ENCODE results near the gene KLHL36.

KLHL36 gene

DNA sequence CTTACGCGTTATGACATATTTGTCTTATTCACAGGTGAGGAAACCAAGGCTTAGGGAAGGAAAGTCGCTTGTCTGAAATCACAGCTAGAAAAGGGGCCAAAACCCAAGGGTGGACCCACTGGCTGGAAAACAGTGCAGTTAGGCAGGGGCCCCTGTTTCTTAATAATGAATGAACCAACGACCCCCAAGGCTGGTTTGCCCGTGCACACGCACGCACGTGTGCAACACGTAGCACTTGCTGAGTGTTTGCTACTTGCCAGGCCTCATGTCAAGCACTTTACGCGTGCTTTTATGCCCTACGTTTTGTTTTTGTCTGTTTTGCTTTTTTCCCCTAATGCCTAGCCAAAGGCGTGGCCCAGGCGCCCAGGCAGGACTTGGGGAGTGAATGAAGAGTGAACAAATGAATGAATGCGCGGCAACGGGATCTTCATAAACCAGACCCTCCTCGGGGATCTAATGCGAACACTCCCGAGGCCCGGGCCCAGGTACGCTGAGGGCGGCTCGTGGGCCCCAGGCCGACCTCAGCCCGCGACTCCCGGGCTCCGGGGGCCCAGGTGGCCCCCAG is 50.9 kb downstream of the KLHL36 start:
- Histone ChIP-seq H3K9me3 (no peaks in the 10 kb centered on the region), H3K4me1 (no peaks in the 10 kb centered on the region), H3K4me3 (ENCODE audit: low read depth, low read length) (peak overlapping the region; percentile 73), H3K36me3 (no peaks in the 10 kb centered on the region), H3K27me3 (no peaks in the 10 kb centered on the region)
- no peak for TF ChIP-seq CTCF (IDR thresholded peaks at IDR 0.05; ENCODE audit: low read depth, low read length)
- DNase-seq, result peak; percentile 31

- Histone ChIP-seq H3K27me3 (no peaks in the 10 kb centered on the region), H3K36me3 (no peaks in the 10 kb centered on the region), H3K4me3 (ENCODE audit: low read depth, low read length) (peak within 1 kb of the TSS; percentile 73), H3K4me1 (no peaks in the 10 kb centered on the region), H3K9me3 (no peaks in the 10 kb centered on the region)
- no peak for TF ChIP-seq CTCF (IDR thresholded peaks at IDR 0.05; ENCODE audit: low read depth, low read length)
- peak; percentile 88 for DNase-seq
These were observed 51.6 kb downstream of the KLHL36 start, which contains the start of gene USP10 for GRCh38 chr16:84699712-84700445. Gene USP10, plus strand, starts transcription at chr16:84700000. Its CDS starts 91 bp downstream, at chr16:84700091.

GRCh38 chr16:84700446-84701300 is 52.4 kb downstream of the KLHL36 start:
- Histone ChIP-seq H3K9me3 (no peaks in the 10 kb centered on the region), H3K27me3 (no peaks in the 10 kb centered on the region), H3K36me3 (no peaks in the 10 kb centered on the region; the same call in 1 of the 2 replicates), H3K4me1 (no peaks in the 10 kb centered on the region), H3K4me3 (ENCODE audit: low read depth, low read length) (peak overlapping the region; percentile 73)
- no peak for TF ChIP-seq CTCF (IDR thresholded peaks at IDR 0.05; ENCODE audit: low read depth, low read length)
- peak; percentile 19 for DNase-seq

GRCh38 chr16:84703681-84704080 is 55.4 kb downstream of the KLHL36 start:
- Histone ChIP-seq H3K4me3 (ENCODE audit: low read depth, low read length) (no peak overlapping the region), H3K27me3 (no peaks in the 10 kb centered on the region), H3K4me1 (peaks cover under 1% of the 10 kb centered on the region; the same call in 1 of the 2 replicates), H3K9me3 (no peaks in the 10 kb centered on the region), H3K36me3 (peaks cover 5% of the 10 kb centered on the region; the same call in 1 of the 2 replicates)
- no peak for DNase-seq
- TF ChIP-seq CTCF (IDR thresholded peaks at IDR 0.05; ENCODE audit: low read depth, low read length), result no peak

DNA sequence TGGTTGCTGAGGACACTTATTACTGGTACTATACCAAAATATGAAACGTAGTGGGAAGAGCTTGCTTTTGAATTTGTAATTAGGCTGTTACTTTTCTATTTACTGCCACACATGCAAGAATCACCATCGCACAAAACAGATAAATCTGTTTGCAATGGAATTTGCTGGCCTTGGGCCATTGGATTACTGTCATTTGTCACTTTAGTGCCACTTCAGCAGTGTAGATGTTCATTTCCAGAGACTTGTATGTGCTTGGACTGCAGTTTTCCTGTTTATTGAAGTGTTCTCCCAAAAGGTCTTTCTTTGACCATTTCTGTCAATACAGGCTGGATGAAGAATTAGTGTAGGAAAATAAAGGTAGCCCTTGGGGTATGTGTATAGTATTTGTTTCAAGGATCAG is 55.9 kb downstream of the KLHL36 start:
- H3K4me1 ChIP-seq, result peaks cover 6% of the 10 kb centered on the region; the same call in 1 of the 2 replicates
- no peaks in the 10 kb centered on the region for H3K9me3 ChIP-seq
- H3K4me3 ChIP-seq (ENCODE audit: low read depth, low read length), result no peak overlapping the region
- no peak for DNase-seq
- peaks cover 11% of the 10 kb centered on the region for H3K36me3 ChIP-seq
- TF ChIP-seq CTCF (IDR thresholded peaks at IDR 0.05; ENCODE audit: low read depth, low read length), result no peak
- no peaks in the 10 kb centered on the region for H3K27me3 ChIP-seq
